GM12892 (cell line): ENCODE results near the gene JAKMIP2.
"Not testable (repeated sequence)": the region's sequence is repeated elsewhere in the genome, so short reads cannot be mapped to it uniquely, and the experiment has no call there.

Source experiments
- DNase-seq: peaks from one replicate; pipeline ENCODE4 v3.0.0; 2011; ENCODE audit not compliant: insufficient read length
- FAIRE-seq: peaks from 2 replicates; lab custom pipeline; 2011; peaks lifted over from hg19 to GRCh38; lab: Jason Lieb, UNC
- POLR2A ChIP-seq: IDR thresholded peaks from 2 replicates; pipeline ENCODE4 v1.6.1; 2011; ENCODE audit warnings: low read depth, low read length, control low read depth
- POLR2AphosphoS5 ChIP-seq: IDR thresholded peaks from 2 replicates; pipeline ENCODE4 v1.6.1; 2011; ENCODE audit warnings: low read depth, low read length, control low read depth
- TAF1 ChIP-seq: IDR thresholded peaks from 2 replicates; pipeline ENCODE4 v1.6.1; 2011; ENCODE audit warnings: low read depth, mild to moderate bottlenecking, control low read depth, low read length, borderline replicate concordance

JAKMIP2 gene

DNA sequence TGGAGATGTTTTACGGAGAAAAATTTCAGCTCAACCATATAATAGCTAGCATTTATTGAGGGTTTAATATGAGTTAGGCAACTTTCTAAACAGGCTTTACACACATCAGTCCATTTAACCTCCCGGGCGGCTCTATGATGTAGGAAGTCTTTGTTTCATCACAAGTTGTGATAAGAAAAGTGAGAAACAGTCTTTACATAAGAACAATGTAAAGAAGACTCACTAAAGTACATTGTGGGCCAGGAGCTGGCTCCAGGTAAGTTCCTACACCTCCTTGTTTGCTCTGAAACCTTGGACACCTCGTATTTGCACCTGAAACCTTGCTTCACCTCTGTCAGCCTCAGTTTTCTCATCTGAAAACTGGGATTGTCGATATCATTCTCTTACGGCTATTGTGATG, 116.1 kb downstream of the JAKMIP2 start:
- TF ChIP-seq POLR2AphosphoS5 (no peak), POLR2A (no peak), TAF1 (no peak)
- DNase-seq: no peak

DNA sequence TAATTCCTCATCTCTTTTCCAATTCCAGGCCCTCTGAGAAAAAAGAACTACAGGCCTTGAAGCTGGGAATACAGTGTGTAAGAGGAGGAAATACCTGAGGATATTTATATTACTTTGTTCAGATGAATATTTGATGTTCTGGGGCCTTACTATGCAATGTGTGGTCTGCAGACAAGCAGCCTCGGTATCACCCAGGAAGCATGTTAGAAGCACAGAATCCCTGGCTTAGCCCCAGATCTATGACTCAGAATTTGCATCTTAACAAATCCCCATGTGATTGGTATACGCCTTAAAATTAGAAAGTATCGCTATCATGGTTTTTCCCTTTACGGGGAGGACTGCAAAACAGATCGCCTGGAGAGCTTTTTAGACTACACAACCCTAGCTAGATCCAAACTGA, 121.0 kb downstream of the JAKMIP2 start:
- FAIRE-seq (no peak), DNase-seq (no peak)
- TF ChIP-seq POLR2AphosphoS5 (no peak), TAF1 (no peak), POLR2A (no peak)

More for the DNA sequence above, 116.1 kb downstream of the JAKMIP2 start:
- no peak for FAIRE-seq

DNA sequence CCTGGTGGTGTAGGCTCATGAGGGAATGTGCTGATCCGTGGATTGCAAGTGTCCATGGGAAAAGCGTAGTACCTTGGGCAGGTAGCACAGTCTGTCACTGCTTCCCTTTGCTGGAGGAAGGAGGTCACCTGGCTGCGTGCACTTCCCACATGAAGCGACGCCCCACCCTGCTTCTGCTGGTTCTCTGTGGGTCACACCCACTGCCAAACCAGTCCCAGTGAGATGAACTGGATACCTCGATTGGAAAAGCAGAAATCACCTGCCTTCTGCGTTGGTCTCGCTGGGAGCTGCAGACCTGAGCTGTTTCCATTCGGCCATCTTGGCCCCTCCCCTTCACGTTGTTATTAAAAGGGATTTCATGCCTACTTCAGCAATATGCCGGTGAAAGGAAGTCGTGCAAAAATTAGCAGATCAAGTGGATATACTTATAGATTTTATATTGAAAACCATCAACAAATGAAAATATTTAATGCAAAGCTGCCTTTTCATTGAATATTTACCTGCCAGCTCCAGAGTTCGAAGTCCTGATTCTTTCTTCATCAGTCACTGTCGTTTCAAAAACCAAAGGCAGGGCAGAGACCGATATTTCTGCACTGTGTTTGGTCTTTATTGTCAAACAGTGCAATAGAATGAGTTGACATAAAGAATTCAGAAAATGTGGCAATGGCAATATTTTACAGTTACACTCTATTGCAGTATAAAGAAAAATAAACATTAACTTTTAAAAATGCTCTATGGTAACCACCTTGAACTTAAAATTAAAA, 123.2 kb downstream of the JAKMIP2 start:
- FAIRE-seq (no peak), DNase-seq (no peak)
- no peak for TF ChIP-seq POLR2A

DNA sequence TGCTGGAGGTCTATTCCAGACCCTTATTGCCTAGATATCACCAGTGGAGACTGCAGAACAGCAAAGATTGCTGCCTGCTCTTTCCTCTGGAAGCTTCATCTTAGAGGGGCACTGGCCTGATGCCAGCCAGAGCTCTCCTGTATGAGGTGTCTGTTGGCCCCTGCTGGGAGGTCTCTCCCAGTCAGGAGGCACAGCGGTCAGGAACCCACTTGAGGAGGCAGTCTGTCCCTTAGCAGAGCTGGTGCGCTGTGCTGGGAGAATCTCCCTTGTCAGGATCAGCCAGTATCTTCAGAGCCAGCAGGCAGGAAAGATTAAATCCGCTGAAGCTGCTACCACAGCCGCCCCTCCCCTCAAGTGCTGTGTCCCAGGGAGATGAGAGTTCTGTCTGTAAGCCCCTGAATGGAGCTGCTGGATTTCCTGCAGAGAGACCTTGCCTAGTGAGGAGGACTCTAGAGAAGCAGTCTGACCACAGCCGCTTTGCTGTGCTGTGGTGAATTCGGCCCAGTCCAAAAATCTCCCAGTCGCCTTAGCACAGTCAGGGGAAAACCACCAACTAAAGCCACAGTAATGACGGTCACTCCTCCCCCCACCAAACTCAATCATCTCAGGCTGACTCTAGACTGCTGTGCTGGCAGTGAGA, 124.1 kb downstream of the JAKMIP2 start:
- FAIRE-seq (no peak), DNase-seq (no peak)
- TF ChIP-seq POLR2AphosphoS5 (no peak), POLR2A (no peak), TAF1 (no peak)

DNA sequence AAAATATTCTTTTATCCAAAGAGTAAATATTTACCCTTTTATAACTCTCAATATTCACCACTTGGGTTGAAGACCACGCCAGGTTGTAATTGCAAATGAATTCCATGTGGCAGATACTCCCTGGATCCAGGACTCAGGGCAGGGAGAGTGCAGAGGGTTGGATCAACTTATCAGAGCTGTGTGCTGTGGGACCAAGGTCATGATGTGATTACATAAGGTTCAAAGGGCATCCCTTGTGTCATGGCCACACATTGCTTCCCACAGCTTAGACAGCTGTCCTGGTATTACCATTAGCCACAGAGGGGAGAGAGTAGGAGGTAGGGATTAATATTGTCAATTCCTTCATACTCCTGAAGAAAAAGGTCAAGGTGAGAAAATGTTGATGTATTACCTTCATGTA, 133.9 kb downstream of the JAKMIP2 start:
- FAIRE-seq: no peak
- TF ChIP-seq POLR2A (no peak), TAF1 (no peak), POLR2AphosphoS5 (no peak)

DNA sequence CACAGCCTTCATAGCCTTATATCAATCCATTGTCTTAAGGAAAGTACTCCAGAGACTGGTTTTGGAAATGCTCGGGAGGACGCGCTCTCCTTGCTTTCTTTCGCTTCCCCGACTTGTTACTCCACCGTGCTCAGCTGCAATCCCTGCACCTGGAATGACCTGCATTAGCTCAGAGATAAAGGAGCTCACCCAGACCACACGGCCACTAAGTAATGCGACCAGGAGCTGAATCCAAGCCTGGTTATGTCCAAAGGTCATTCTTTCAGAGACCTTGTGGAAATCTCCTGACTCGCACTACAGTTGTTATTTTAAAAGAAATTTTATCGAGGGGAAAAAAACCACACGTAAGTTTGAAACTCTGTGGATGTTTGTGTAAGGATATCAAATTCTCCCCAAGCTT, 137.3 kb downstream of the JAKMIP2 start:
- no peak for DNase-seq
- TF ChIP-seq POLR2AphosphoS5 (no peak), POLR2A (no peak), TAF1 (no peak)
- no peak for FAIRE-seq

More for the DNA sequence above, 133.9 kb downstream of the JAKMIP2 start:
- DNase-seq: no peak

DNA sequence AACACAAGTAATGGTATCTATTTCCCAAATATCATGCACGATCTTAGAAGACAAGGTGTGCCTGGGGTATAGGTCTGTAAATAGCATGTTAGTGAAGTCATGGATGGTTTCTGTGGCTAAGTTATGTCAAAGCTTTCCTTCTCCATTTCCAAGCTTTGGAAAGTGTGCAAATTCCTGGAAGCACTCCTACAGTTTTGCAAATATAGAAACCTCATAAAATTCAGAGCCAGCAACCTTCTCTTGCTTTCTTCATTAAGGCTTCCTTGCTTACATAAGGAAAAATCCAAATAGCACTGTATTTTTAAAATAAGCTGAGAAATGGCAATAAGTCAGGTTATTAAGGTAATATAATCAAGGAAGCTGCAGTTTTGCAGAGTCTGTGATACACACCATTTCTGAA, 138.1 kb downstream of the JAKMIP2 start:
- no peak for DNase-seq
- TF ChIP-seq POLR2AphosphoS5: no peak
- no peak for TF ChIP-seq POLR2A
- TF ChIP-seq TAF1: no peak
- no peak for FAIRE-seq

DNA sequence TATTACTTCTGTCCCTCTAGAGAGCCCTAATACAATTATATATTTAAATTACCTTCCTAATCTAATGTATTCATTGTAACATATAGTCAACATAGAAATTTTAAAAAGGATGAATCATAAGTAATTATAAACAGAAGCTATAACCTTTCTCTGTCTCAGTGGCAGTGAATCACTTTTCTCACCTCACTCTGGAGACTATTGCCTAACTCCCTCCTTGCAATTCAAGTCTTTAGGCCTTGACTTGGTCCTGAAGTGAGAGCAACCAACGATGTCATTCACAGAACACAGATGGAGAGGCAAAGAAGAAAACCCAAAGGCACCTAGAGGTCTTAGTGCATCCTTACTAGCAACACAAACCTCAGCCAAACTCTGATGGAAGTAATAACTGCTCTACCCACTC, 139.4 kb downstream of the JAKMIP2 start:
- FAIRE-seq: no peak
- DNase-seq: no peak
- no peak for TF ChIP-seq POLR2AphosphoS5
- no peak for TF ChIP-seq POLR2A
- no peak for TF ChIP-seq TAF1

DNA sequence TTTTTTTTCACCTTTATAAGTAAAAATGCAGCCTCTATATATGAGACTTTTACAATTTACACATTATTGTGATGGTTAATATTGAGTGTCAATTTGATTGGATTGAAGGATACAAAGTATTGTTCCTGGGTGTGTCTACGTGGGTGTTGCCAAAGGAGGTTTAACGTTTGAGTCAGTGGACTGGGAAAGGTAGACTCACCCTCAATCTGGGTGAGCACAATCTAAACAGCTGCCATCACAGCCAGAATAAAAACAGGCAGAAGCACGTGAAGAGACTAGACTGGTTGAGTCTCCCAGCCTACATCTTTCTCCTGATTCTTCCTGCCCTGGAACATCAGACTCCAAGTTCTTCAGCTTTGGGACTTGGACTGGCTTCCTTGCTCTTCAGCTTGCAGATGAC, 139.9 kb downstream of the JAKMIP2 start:
- TF ChIP-seq POLR2A: no peak
- DNase-seq (no peak), FAIRE-seq (no peak)

DNA sequence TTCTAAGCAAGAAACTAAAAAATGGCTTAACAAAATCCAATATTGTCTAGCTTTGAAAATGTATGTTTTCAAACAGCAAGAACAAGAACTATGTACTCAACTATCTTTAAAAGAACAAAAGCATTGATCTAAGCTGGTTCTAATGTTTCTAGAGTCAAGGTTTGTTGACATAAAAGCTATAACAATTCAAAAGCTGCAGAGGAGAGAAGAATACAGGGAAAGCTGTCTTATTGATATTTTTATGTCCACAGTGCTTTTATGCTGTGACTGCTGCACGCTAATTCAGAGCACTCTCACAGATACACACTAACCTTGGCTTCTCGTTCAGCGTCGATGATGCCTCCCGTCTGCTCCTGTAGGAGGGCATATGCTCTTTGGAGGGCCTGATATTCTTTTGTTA, 143.2 kb downstream of the JAKMIP2 start:
- TF ChIP-seq POLR2AphosphoS5 (no peak), TAF1 (no peak), POLR2A (no peak)
- DNase-seq (no peak), FAIRE-seq (no peak)

DNA sequence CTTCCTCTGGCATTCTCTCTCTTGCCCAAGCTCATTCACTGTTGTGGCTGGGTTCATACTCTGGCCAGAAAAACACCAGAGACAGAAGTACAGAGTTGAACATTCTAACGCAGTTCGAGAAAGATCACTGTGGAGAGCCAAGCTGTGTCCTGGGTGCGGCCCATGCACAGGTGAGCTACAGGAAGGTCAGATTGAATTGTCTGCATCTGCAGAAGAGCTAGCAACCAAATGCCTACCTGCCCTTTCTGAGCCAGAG, 145.9 kb downstream of the JAKMIP2 start:
- no peak for TF ChIP-seq TAF1
- TF ChIP-seq POLR2AphosphoS5: no peak
- no peak for TF ChIP-seq POLR2A
- FAIRE-seq (no peak), DNase-seq (no peak)

DNA sequence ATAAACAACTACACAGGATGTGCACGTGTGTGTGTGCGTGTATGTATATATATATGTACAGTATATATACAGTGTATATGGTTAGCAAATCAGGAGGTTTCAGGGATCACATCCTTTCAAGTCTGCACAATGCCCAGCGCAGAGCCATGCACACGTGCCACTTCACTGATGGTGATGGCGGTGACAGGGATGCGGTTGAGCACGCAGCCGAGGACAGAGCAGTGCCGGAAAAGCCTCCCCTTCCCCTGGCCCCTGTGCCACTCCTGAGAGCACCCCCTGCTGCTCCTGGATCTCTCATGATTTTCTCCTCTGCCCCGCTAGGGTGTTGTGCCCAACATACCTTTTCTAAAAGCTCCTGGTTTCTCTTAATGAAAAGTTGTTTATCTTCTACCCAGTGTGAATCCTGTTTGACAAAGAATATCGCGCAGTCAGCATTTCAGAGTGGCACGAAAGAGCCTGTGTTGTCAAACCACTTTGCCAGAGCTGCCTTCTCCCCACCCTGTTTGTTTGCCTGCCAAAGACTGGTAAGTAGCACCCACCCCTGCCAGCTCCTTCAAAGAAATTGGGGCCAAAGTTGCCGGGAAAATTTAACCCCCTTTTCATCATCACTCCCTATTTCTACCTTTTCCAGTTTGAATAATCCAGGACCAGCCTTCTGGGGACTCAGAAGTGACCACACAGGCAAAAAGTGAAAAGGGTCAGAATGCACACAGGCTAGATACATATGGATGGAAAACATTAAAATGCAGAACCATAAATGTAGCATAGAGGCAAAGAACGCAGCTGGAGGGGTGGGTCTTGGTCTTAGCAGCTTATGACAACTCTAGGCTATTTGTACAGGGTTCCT, 146.4 kb downstream of the JAKMIP2 start:
- TF ChIP-seq POLR2A (no peak), TAF1 (no peak), POLR2AphosphoS5 (no peak)
- FAIRE-seq (no peak), DNase-seq (no peak)

DNA sequence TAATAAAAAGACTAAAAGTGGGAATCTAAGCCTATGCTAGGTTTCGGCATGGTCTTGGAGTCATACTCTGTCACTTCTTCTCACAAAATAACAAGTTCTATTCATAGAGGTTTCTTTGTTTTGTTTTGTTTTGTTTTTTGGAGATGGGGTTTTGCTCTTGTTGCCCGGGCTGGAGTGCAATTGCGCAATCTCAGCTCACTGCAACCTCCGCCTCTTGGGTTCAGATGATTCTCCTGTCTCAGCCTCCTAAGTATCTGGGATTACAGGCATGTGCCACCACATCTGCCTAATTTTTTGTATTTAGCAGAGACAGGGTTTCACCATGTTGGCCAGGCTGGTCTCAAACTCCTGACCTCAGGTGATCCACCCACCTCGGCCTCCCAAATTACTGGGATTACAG, 147.1 kb downstream of the JAKMIP2 start:
- FAIRE-seq, DNase-seq: not testable (repeated sequence)
